ENCODE measurements around the gene CPNE2.
A peak's percentile ranks its signal among the peaks of the same experiment; 100 is the strongest.
"Not testable (repeated sequence)": the region's sequence is repeated elsewhere in the genome, so short reads cannot be mapped to it uniquely, and the experiment has no call there.

The CPNE2 gene

GRCh38 chr16:57099965-57100364 is 7.6 kb downstream of the CPNE2 start:
- peak; percentile 40 for DNase-seq

- DNase-seq: no peak
Observed at GRCh38 chr16:57100445-57100844, 8.1 kb downstream of the CPNE2 start.

GRCh38 chr16:57102888-57103851 is 10.8 kb downstream of the CPNE2 start:
- no peak for DNase-seq

GRCh38 chr16:57104706-57105105 is 12.3 kb downstream of the CPNE2 start:
- DNase-seq: no peak

- DNase-seq: no peak
Observed at GRCh38 chr16:57105184-57105583, 12.8 kb downstream of the CPNE2 start.

- DNase-seq: no peak
Observed at GRCh38 chr16:57106767-57107166, 14.4 kb downstream of the CPNE2 start.

- no peak for DNase-seq
Observed at GRCh38 chr16:57107321-57107922, 15.0 kb downstream of the CPNE2 start.

GRCh38 chr16:57108432-57108831 is 16.0 kb downstream of the CPNE2 start:
- no peak for DNase-seq

- DNase-seq: not testable (repeated sequence)
Observed at GRCh38 chr16:57109259-57110105, 17.1 kb downstream of the CPNE2 start.

GRCh38 chr16:57110937-57111336 is 18.6 kb downstream of the CPNE2 start:
- no peak for DNase-seq

- no peak for DNase-seq
Observed at GRCh38 chr16:57111420-57111819, 19.0 kb downstream of the CPNE2 start.

- DNase-seq: no peak
Observed at GRCh38 chr16:57112403-57113041, 20.1 kb downstream of the CPNE2 start.

- DNase-seq: no peak
Observed at GRCh38 chr16:57113042-57113453, 20.7 kb downstream of the CPNE2 start.

- DNase-seq: no peak
Observed at GRCh38 chr16:57113664-57114063, 21.3 kb downstream of the CPNE2 start.

- no peak for DNase-seq
Observed at GRCh38 chr16:57115168-57115513, 22.8 kb downstream of the CPNE2 start.

GRCh38 chr16:57115514-57116182 is 23.3 kb downstream of the CPNE2 start:
- no peak for DNase-seq

GRCh38 chr16:57118461-57119084 is 26.2 kb downstream of the CPNE2 start:
- DNase-seq: no peak

GRCh38 chr16:57123216-57123973 is 31.0 kb downstream of the CPNE2 start:
- DNase-seq: no peak

GRCh38 chr16:57123974-57124674 is 31.7 kb downstream of the CPNE2 start:
- DNase-seq: no peak

GRCh38 chr16:57125376-57125775 is 33.0 kb downstream of the CPNE2 start:
- DNase-seq: no peak

All from NCI-H226 (cell line).